ENCODE results near the gene UGT1A8. TPM values are rescaled to one million over a fixed set of nuclear protein-coding genes. Genes with fewer than 3 reads are reported as not detected.
"Not testable (repeated sequence)": the region's sequence is repeated elsewhere in the genome, so short reads cannot be mapped to it uniquely, and the experiment has no call there.

Gene UGT1A8
- total and polyA plus RNA-seq, 3 experiments from 2014 or later = not detected

- H3K4me3 Mint-ChIP-seq = no peak overlapping the region
Observed at GRCh38 chr2:233714121-233714520, 96.7 kb downstream of the UGT1A8 start.

GRCh38 chr2:233718552-233718951, 101.1 kb downstream of the UGT1A8 start, which contains the start of gene UGT1A4:
UGT1A4 (plus strand) TSS chr2:233718736; CDS start chr2:233718821, 85 bp downstream.
- no peaks in the 10 kb centered on the region for H3K36me3 Mint-ChIP-seq
- peaks cover 11 to 69% of the 10 kb centered on the region in 2 donors for H3K27me3 Mint-ChIP-seq
- H3K4me3 Mint-ChIP-seq = no peak within 1 kb of the TSS
- no peaks in the 10 kb centered on the region for H3K4me1 Mint-ChIP-seq
- peaks cover 0 to 2% (median 0%) of the 10 kb centered on the region in 5 donors for H3K9me3 Mint-ChIP-seq
- Histone ChIP-seq H3K9me3 (ENCODE audit: low read length) (no peaks in the 10 kb centered on the region), H3K4me1 (ENCODE audit: insufficient read depth, low read length) (no peaks in the 10 kb centered on the region), H3K27ac (ENCODE audit: low read depth, low read length) (no peak within 1 kb of the TSS), H3K27me3 (ENCODE audit: insufficient read depth, low read length, poor library complexity, severe bottlenecking) (no peaks in the 10 kb centered on the region), H3K36me3 (ENCODE audit: insufficient read depth, low read length) (no peaks in the 10 kb centered on the region), H3K4me3 (ENCODE audit: low read length) (no peak within 1 kb of the TSS)
- CTCF ChIA-PET = no interaction called here
- peak within 1 kb of the TSS in 1 of 8 donors; percentile 8 for H3K27ac Mint-ChIP-seq
- POLR2A ChIA-PET = no interaction called here
- no peak for DNase-seq

More at GRCh38 chr2:233714121-233714520, 96.7 kb downstream of the UGT1A8 start:
- Histone ChIP-seq H3K27me3 (ENCODE audit: insufficient read depth, low read length, poor library complexity, severe bottlenecking) (no peaks in the 10 kb centered on the region), H3K4me3 (ENCODE audit: low read length) (no peak overlapping the region), H3K4me1 (ENCODE audit: insufficient read depth, low read length) (no peaks in the 10 kb centered on the region), H3K36me3 (ENCODE audit: insufficient read depth, low read length) (no peaks in the 10 kb centered on the region), H3K9me3 (ENCODE audit: low read length) (no peaks in the 10 kb centered on the region), H3K27ac (ENCODE audit: low read depth, low read length) (no peak overlapping the region)
- no peak overlapping the region for H3K27ac Mint-ChIP-seq
- H3K4me1 Mint-ChIP-seq = no peaks in the 10 kb centered on the region
- H3K27me3 Mint-ChIP-seq = peaks cover 17 to 73% of the 10 kb centered on the region in 2 donors
- no peaks in the 10 kb centered on the region for H3K9me3 Mint-ChIP-seq
- CTCF ChIA-PET = no interaction called here
- DNase-seq = no peak
- H3K36me3 Mint-ChIP-seq = no peaks in the 10 kb centered on the region
- POLR2A ChIA-PET = no interaction called here

- Histone ChIP-seq H3K27me3 (ENCODE audit: insufficient read depth, low read length, poor library complexity, severe bottlenecking) (no peaks in the 10 kb centered on the region), H3K9me3 (ENCODE audit: low read length) (no peaks in the 10 kb centered on the region), H3K27ac (ENCODE audit: low read depth, low read length) (no peak within 1 kb of the TSS), H3K36me3 (ENCODE audit: insufficient read depth, low read length) (no peaks in the 10 kb centered on the region), H3K4me3 (ENCODE audit: low read length) (no peak within 1 kb of the TSS), H3K4me1 (ENCODE audit: insufficient read depth, low read length) (no peaks in the 10 kb centered on the region)
- Mint-ChIP-seq H3K27ac (no peak within 1 kb of the TSS), H3K27me3 (peaks cover 14 to 33% of the 10 kb centered on the region in 2 donors), H3K36me3 (no peaks in the 10 kb centered on the region), H3K9me3 (peaks cover 0 to 3% (median 0%) of the 10 kb centered on the region in 5 donors), H3K4me3 (no peak within 1 kb of the TSS), H3K4me1 (no peaks in the 10 kb centered on the region)
- CTCF ChIA-PET = interaction anchor here (0.7 kb wide), 1 partner anchor 17 kb away, joined by 3 read pairs; no protein-coding TSS in a partner anchor
- no peak for DNase-seq
- POLR2A ChIA-PET = no interaction called here
Observed at GRCh38 chr2:233728723-233729301, 111.4 kb downstream of the UGT1A8 start, which contains the start of gene UGT1A3. UGT1A3 (plus strand) TSS chr2:233729042; CDS start chr2:233729127, 85 bp downstream.

DNA sequence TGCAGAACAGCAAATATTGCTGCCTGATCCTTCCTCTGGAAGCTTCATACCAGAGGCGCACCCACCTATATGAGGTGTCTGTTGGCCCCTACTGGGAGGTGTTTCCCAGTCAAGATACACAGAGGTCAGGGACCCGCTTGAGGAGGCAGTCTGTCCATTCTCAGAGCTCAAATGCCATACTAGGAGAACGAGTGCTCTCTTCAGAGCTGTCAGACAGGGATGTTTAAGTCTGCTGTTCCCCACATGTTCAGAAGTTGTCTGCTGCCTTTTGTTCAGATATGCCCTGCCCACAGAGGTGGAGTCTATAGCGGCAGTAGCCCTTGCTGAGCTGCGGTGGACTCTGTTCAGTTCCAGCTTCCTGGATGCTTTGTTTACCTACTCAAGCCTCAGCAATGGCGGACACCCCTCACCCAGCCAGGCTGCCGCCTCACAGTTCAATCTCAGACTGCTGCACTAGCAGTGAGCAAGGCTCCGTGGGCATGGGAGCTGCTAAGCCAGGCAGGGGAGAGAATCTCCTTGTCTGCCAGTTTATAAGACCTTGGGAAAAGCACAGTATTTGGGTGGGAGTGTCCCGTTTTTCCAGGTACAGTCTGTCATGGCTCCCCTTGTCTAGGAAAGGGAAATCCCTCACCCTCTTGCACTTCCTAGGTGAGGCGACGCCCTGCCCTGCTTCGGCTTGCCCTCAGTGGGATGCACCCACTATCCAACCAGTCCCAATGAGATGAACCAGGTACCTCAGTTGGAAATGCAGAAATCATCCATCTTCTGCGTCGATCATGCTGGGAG, 119.6 kb downstream of the UGT1A8 start:
- H3K4me3 Mint-ChIP-seq; H3K4me1 Mint-ChIP-seq; POLR2A ChIA-PET; H3K27ac Mint-ChIP-seq; H3K36me3 ChIP-seq (ENCODE audit: insufficient read depth, low read length); H3K27me3 ChIP-seq (ENCODE audit: insufficient read depth, low read length, poor library complexity, severe bottlenecking); CTCF ChIA-PET; H3K9me3 ChIP-seq (ENCODE audit: low read length); H3K9me3 Mint-ChIP-seq; H3K4me1 ChIP-seq (ENCODE audit: insufficient read depth, low read length); H3K4me3 ChIP-seq (ENCODE audit: low read length); DNase-seq; H3K36me3 Mint-ChIP-seq; H3K27ac ChIP-seq (ENCODE audit: low read depth, low read length): not testable (repeated sequence)
- H3K27me3 Mint-ChIP-seq = peaks cover 32 to 47% of the 10 kb centered on the region in 2 donors

- Mint-ChIP-seq H3K27ac (no peak overlapping the region), H3K27me3 (peaks cover 21 to 48% of the 10 kb centered on the region in 2 donors), H3K9me3 (no peaks in the 10 kb centered on the region), H3K4me1 (no peaks in the 10 kb centered on the region), H3K4me3 (no peak overlapping the region), H3K36me3 (peaks cover 0 to 4% (median 2%) of the 10 kb centered on the region in 3 donors)
- H3K36me3 ChIP-seq (ENCODE audit: insufficient read depth, low read length) = no peaks in the 10 kb centered on the region
- no peak overlapping the region for H3K4me3 ChIP-seq (ENCODE audit: low read length)
- POLR2A ChIA-PET = no interaction called here
- DNase-seq = no peak
- H3K9me3 ChIP-seq (ENCODE audit: low read length) = no peaks in the 10 kb centered on the region
- CTCF ChIA-PET = no interaction called here
- H3K27ac ChIP-seq (ENCODE audit: low read depth, low read length) = no peak overlapping the region
- no peaks in the 10 kb centered on the region for H3K27me3 ChIP-seq (ENCODE audit: insufficient read depth, low read length, poor library complexity, severe bottlenecking)
- no peaks in the 10 kb centered on the region for H3K4me1 ChIP-seq (ENCODE audit: insufficient read depth, low read length)
Observed at GRCh38 chr2:233740870-233741269, 123.4 kb downstream of the UGT1A8 start.

- H3K36me3 ChIP-seq (ENCODE audit: insufficient read depth, low read length) = no peaks in the 10 kb centered on the region
- H3K27ac ChIP-seq (ENCODE audit: low read depth, low read length) = no peak overlapping the region
- H3K27ac Mint-ChIP-seq = no peak overlapping the region
- no peaks in the 10 kb centered on the region for H3K27me3 ChIP-seq (ENCODE audit: insufficient read depth, low read length, poor library complexity, severe bottlenecking)
- H3K4me1 Mint-ChIP-seq = no peaks in the 10 kb centered on the region
- H3K36me3 Mint-ChIP-seq = no peaks in the 10 kb centered on the region
- no peak for DNase-seq
- ChIA-PET CTCF (no interaction called here), POLR2A (no interaction called here)
- no peaks in the 10 kb centered on the region for H3K9me3 ChIP-seq (ENCODE audit: low read length)
- peaks cover 21 to 50% of the 10 kb centered on the region in 2 donors for H3K27me3 Mint-ChIP-seq
- H3K4me3 Mint-ChIP-seq = no peak overlapping the region
- no peaks in the 10 kb centered on the region for H3K4me1 ChIP-seq (ENCODE audit: insufficient read depth, low read length)
- H3K4me3 ChIP-seq (ENCODE audit: low read length) = no peak overlapping the region
- no peaks in the 10 kb centered on the region for H3K9me3 Mint-ChIP-seq
Observed at GRCh38 chr2:233743464-233744259, 126.2 kb downstream of the UGT1A8 start.

- H3K4me1 ChIP-seq (ENCODE audit: insufficient read depth, low read length) = no peaks in the 10 kb centered on the region
- H3K9me3 Mint-ChIP-seq = peaks cover 0 to 5% (median 4%) of the 10 kb centered on the region in 5 donors
- H3K4me1 Mint-ChIP-seq = no peaks in the 10 kb centered on the region
- H3K27me3 ChIP-seq (ENCODE audit: insufficient read depth, low read length, poor library complexity, severe bottlenecking) = no peaks in the 10 kb centered on the region
- H3K36me3 ChIP-seq (ENCODE audit: insufficient read depth, low read length) = no peaks in the 10 kb centered on the region
- no peaks in the 10 kb centered on the region for H3K9me3 ChIP-seq (ENCODE audit: low read length)
- ChIA-PET POLR2A (no interaction called here), CTCF (no interaction called here)
- H3K36me3 Mint-ChIP-seq = no peaks in the 10 kb centered on the region
- H3K27me3 Mint-ChIP-seq = peaks cover 18 to 55% of the 10 kb centered on the region in 2 donors
- H3K4me3 ChIP-seq (ENCODE audit: low read length) = no peak overlapping the region
- H3K27ac ChIP-seq (ENCODE audit: low read depth, low read length) = no peak overlapping the region
- no peak for DNase-seq
- H3K27ac Mint-ChIP-seq = no peak overlapping the region
- H3K4me3 Mint-ChIP-seq = no peak overlapping the region
Observed at GRCh38 chr2:233745073-233745755, 127.8 kb downstream of the UGT1A8 start.
